Glutamatergic neuron (in vitro differentiated cells): Measurements from ENCODE around the gene TNFSF12. TPM values are rescaled to one million over a fixed set of nuclear protein-coding genes. Genes with fewer than 3 reads are reported as not detected.

Experiments
- DNase-seq: peaks from one replicate; pipeline ENCODE4 v3.0.0; 2022
- H3K27ac Mint-ChIP-seq: one replicate; pipeline ENCODE4 v1.8.0; 2020; ENCODE audit warnings: mild to moderate bottlenecking, mixed read lengths, inconsistent platforms; ENCODE audit not compliant: unreplicated experiment
- H3K27me3 Mint-ChIP-seq: one replicate; pipeline ENCODE4 v1.8.0; 2020; ENCODE audit warnings: mild to moderate bottlenecking, moderate library complexity, mixed read lengths, inconsistent platforms; ENCODE audit not compliant: unreplicated experiment
- H3K36me3 Mint-ChIP-seq: one replicate; pipeline ENCODE4 v1.8.0; 2020; ENCODE audit warnings: mild to moderate bottlenecking, mixed read lengths, inconsistent platforms; ENCODE audit not compliant: unreplicated experiment
- H3K4me1 Mint-ChIP-seq: one replicate; pipeline ENCODE4 v1.8.0; 2020; ENCODE audit warnings: mild to moderate bottlenecking, low read depth, mixed read lengths, inconsistent platforms; ENCODE audit not compliant: unreplicated experiment
- H3K4me3 Mint-ChIP-seq: one replicate; pipeline ENCODE4 v1.8.0; 2020; ENCODE audit warnings: mild to moderate bottlenecking, mixed read lengths, inconsistent platforms; ENCODE audit not compliant: unreplicated experiment
- H3K9me3 Mint-ChIP-seq: one replicate; pipeline ENCODE4 v1.8.0; 2020; ENCODE audit warnings: mild to moderate bottlenecking, moderate library complexity, mixed read lengths, inconsistent platforms; ENCODE audit not compliant: unreplicated experiment
- CTCF ChIP-seq: fragments of 200-600 bp; sonication (generic); IDR thresholded peaks from one replicate; pipeline ENCODE4 v1.5.0; 2021; ENCODE audit not compliant: partially characterized antibody, unreplicated experiment
- total RNA-seq: library from RNA; stranded (reverse); fragmentation: NEBNext Ultra II Directional; extraction: Animal tissue kit (Norgen Biotek cat#: 25700); gene quantifications from one replicate; pipeline ENCODE4 v1.2.1, GENCODE V29; 2021; ENCODE audit not compliant: unreplicated experiment

The TNFSF12 gene
- total RNA-seq, 1 donor from 2014 or later, result 0.83 TPM

GRCh38 chr17:7528842-7529241 is 20.0 kb upstream of the TNFSF12 start:
- peaks cover 9% of the 10 kb centered on the region for H3K9me3 Mint-ChIP-seq

DNA sequence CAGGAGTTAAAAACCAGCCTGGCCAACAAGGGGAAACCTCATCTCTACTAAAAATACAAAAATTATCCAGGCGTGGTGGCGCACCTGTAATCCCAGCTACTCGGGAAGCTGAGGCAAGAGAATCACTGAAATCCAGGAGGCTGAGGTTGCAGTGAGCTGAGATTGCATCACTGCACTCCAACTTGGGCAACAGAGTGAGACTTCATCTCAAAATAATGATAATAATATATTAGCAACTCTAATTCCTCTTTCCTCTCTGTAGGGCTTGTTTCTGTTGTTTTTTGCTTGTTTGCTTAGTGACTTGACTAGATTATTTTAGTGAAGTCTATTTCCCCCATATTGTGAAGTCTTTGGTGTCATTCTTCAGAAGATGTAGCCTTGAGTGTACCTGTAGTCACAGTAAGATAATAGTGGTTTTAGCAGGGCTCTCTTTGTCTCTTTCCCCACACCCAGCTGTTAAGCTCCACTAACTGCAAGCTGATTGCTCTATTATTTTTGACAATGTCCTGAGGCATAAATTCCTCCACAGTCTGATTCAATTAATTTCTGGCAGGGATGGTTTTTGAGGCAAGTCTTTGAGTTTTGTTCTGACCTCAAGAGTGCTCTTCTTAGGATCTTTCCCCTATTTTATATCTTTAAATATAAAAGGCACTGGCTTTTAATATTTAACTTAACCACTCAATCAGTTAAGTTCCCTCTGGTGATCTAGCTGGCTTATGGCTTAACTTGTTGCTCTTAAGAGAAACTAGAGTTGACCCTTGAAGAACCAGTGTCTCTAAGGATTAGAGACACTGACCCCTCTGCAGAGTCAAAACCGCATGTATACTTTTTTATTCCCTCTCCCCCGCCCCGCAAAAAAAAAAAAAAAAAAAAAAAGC is 18.6 kb upstream of the TNFSF12 start:
- peaks cover 2% of the 10 kb centered on the region for H3K27me3 Mint-ChIP-seq
- H3K9me3 Mint-ChIP-seq, result peaks cover 7% of the 10 kb centered on the region
- H3K36me3 Mint-ChIP-seq, result peaks cover 6% of the 10 kb centered on the region
- no peak for TF ChIP-seq CTCF
- H3K4me3 Mint-ChIP-seq, result no peak overlapping the region
- H3K27ac Mint-ChIP-seq, result no peak overlapping the region
- H3K4me1 Mint-ChIP-seq, result no peaks in the 10 kb centered on the region
- DNase-seq, result no peak

More at GRCh38 chr17:7528842-7529241, 20.0 kb upstream of the TNFSF12 start:
- Mint-ChIP-seq H3K4me3 (no peak overlapping the region), H3K4me1 (no peaks in the 10 kb centered on the region), H3K36me3 (peaks cover 6% of the 10 kb centered on the region), H3K27ac (no peak overlapping the region), H3K27me3 (peaks cover 2% of the 10 kb centered on the region)
- TF ChIP-seq CTCF, result no peak
- DNase-seq, result no peak

GRCh38 chr17:7538050-7538449 is 10.8 kb upstream of the TNFSF12 start:
- no peak for DNase-seq
- Mint-ChIP-seq H3K27me3 (peaks cover 2% of the 10 kb centered on the region), H3K27ac (no peak overlapping the region), H3K4me3 (no peak overlapping the region), H3K9me3 (peaks cover 4% of the 10 kb centered on the region), H3K36me3 (peaks cover 6% of the 10 kb centered on the region), H3K4me1 (no peaks in the 10 kb centered on the region)
- no peak for TF ChIP-seq CTCF

- no peaks in the 10 kb centered on the region for H3K4me1 Mint-ChIP-seq
These were observed 9.8 kb upstream of the TNFSF12 start for GRCh38 chr17:7538891-7539545.

More at GRCh38 chr17:7538891-7539545, 9.8 kb upstream of the TNFSF12 start:
- TF ChIP-seq CTCF, result no peak
- peaks cover 6% of the 10 kb centered on the region for H3K36me3 Mint-ChIP-seq
- H3K27me3 Mint-ChIP-seq, result peaks cover 5% of the 10 kb centered on the region
- H3K9me3 Mint-ChIP-seq, result peaks cover 4% of the 10 kb centered on the region
- H3K27ac Mint-ChIP-seq, result no peak overlapping the region
- no peak overlapping the region for H3K4me3 Mint-ChIP-seq
- DNase-seq, result no peak
